K562 (cell line): ENCODE data around the gene FTL. TPM values are rescaled to one million over a fixed set of nuclear protein-coding genes. Genes with fewer than 3 reads are reported as not detected.

Experiments
- ARNT ChIP-seq, 2 experiments: fragments of 450-650 bp; IDR thresholded peaks; 2 replicates each; pipeline ENCODE4 v1.6.1; 2016; ENCODE audit warnings: mild to moderate bottlenecking in 1 of 2
- CBFA2T3 ChIP-seq: fragments of 450-650 bp; IDR thresholded peaks from 2 replicates; pipeline ENCODE4 v1.6.1; 2017
- CHD7 ChIP-seq: fragments of 200-600 bp; sonication (generic); IDR thresholded peaks from one replicate; pipeline ENCODE4 v1.6.1; 2012; ENCODE audit warnings: mild to moderate bottlenecking, low read depth, low read length, inconsistent platforms
- CREM ChIP-seq: IDR thresholded peaks from 2 replicates; pipeline ENCODE4 v1.6.1; 2014; ENCODE audit warnings: antibody characterized with exemption, low read depth
- CTBP1 ChIP-seq: fragments of 450-650 bp; IDR thresholded peaks from 2 replicates; pipeline ENCODE4 v1.6.1; 2016; ENCODE audit warnings: borderline replicate concordance
- DMBX1 ChIP-seq: fragments of 250-450 bp; sonication (Bioruptor Pico); IDR thresholded peaks from 2 replicates; pipeline ENCODE4 v1.8.0; 2022; ENCODE audit warnings: inconsistent platforms, mild to moderate bottlenecking, moderate library complexity, borderline replicate concordance
- LEF1 ChIP-seq: fragments of 450-650 bp; IDR thresholded peaks from 2 replicates; pipeline ENCODE4 v1.6.1; 2016; ENCODE audit warnings: mild to moderate bottlenecking
- NR0B1 ChIP-seq: fragments of 450-650 bp; IDR thresholded peaks from one replicate; pipeline ENCODE4 v1.6.1; 2018; ENCODE audit warnings: mild to moderate bottlenecking, moderate library complexity; ENCODE audit not compliant: partially characterized antibody
- PKNOX1 ChIP-seq: fragments of 450-650 bp; IDR thresholded peaks from 2 replicates; pipeline ENCODE4 v1.6.1; 2016
- RAD21 ChIP-seq, 2 experiments: fragments of 250-450 bp in 1 of 2; fragments of 450-650 bp in 1 of 2; sonication (Bioruptor Pico) in 1 of 2; formaldehyde crosslinking in 1 of 2; IDR thresholded peaks in 1 of 2; conservative IDR thresholded peaks in 1 of 2; 2 replicates each; pipeline versions ENCODE4 v1.4.0 to v1.8.0; 2020 to 2022; ENCODE audit warnings: mild to moderate bottlenecking in 2 of 2, moderate library complexity in 1 of 2
- TAL1 ChIP-seq: fragments of 450-650 bp; IDR thresholded peaks from 2 replicates; pipeline ENCODE4 v1.6.1; 2016; ENCODE audit warnings: mild to moderate bottlenecking
- polyA plus RNA-seq, 8 experiments: library from polyadenylated mRNA; depleted of rRNA in 4 of 8; stranded (reverse) in 5 of 8; unstranded in 3 of 8; fragments of >200 nt; fragmentation: Nextera tagmentation in 2 of 8; fragmentation: Illumina TruSeq in 1 of 8; extraction: Ambion mirVana in 2 of 8; extraction: Trizol in 1 of 8; gene quantifications; 2 replicates each; pipeline versions ENCODE4 v1.2.1 to v1.2.3, GENCODE V29; 2011 to 2014; ENCODE audit warnings: inconsistent platforms in 1 of 8, missing spikeins in 1 of 8
- total RNA-seq, 7 experiments: library from RNA; depleted of rRNA in 6 of 7; stranded (reverse); fragments of >200 nt in 6 of 7; fragmentation: Illumina TruSeq in 2 of 7; extraction: Trizol in 2 of 7; gene quantifications; 2 replicates each; pipeline versions ENCODE4 v1.2.1 to v1.2.3, GENCODE V29; 2011 to 2021; ENCODE audit warnings: low replicate concordance in 1 of 7
- TF ChIP-seq, protein P1 (sequence below): sonication (generic); formaldehyde crosslinking; IDR thresholded peaks from 2 replicates; pipeline ENCODE4 v1.8.0; 2022; ENCODE audit warnings: mild to moderate bottlenecking, missing genetic modification reagents

The FTL gene
- total and polyA plus RNA-seq, 9 of the 15 experiments (the other 6 are each of a cell fraction or from before 2014, with no cell fraction given) = 1,231 to 27,415 (median 3,965) TPM

DNA sequence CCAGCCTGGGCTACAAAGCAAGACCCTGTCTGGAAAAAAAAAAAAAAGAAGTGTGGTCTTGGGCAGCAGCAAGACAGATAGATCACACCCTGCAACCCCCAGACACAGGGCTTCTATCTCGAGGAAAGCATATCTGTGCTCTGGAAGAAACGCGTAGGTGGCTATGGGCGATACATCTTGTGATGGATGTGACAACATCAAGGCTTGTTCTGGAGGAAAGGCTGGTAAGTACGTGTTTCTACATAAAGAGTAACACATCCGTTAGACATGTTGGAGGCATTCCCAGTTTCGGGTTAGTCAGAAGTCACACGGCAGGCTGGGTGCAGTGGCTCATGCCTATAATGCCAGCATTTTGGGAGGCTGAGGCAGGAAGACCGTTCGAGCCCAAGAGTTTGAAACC, 38.2 kb upstream of the FTL start (continued):
- TF ChIP-seq CREM (peak; percentile 67), PKNOX1 (peak; percentile 47; the same call in 1 of the 2 replicates), CTBP1 (peak; percentile 77; the same call in 1 of the 2 replicates), NR0B1 (no peak), CBFA2T3 (peak; percentile 48), RAD21 (CRISPR knock-in tag; conservative IDR thresholded peaks at IDR 0.05 in 1 of 2, IDR thresholded peaks at IDR 0.05 in 1 of 2) (peak in 1 of 2 experiments; percentile 9; a peak in 1 of 4 replicates), CHD7 (no peak), LEF1 (0 out of 2 replicates have a peak, but pooled peaks have one; percentile 19), DMBX1 (CRISPR knock-in tag) (no peak), ARNT (IDR thresholded peaks at IDR 0.05) (peak in 1 of 2 experiments; percentile 57; a peak in 1 of 4 replicates), TAL1 (0 out of 2 replicates have a peak, but pooled peaks have one; percentile 8)
- TF ChIP-seq, protein P1, sequence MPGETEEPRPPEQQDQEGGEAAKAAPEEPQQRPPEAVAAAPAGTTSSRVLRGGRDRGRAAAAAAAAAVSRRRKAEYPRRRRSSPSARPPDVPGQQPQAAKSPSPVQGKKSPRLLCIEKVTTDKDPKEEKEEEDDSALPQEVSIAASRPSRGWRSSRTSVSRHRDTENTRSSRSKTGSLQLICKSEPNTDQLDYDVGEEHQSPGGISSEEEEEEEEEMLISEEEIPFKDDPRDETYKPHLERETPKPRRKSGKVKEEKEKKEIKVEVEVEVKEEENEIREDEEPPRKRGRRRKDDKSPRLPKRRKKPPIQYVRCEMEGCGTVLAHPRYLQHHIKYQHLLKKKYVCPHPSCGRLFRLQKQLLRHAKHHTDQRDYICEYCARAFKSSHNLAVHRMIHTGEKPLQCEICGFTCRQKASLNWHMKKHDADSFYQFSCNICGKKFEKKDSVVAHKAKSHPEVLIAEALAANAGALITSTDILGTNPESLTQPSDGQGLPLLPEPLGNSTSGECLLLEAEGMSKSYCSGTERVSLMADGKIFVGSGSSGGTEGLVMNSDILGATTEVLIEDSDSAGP (CRISPR knock-in tag) = no peak
